Lower leg skin (tissue), 3 donors: ENCODE results near the gene EXOC6.

Experiments
- POLR2A ChIP-seq, 2 donors: fragments of 450-650 bp; IDR thresholded peaks; one replicate each; pipeline ENCODE4 v1.6.1; 2016 to 2017; ENCODE audit warnings: antibody characterized with exemption in 2 of 2, mild to moderate bottlenecking in 1 of 2, moderate library complexity in 1 of 2
- TF ChIP-seq, protein P1 (sequence below), 3 donors: fragments of 450-650 bp; IDR thresholded peaks; one replicate each; pipeline ENCODE4 v1.5.1; 2016; ENCODE audit warnings: antibody characterized with exemption in 3 of 3, mild to moderate bottlenecking in 3 of 3, moderate library complexity in 2 of 3

DNA sequence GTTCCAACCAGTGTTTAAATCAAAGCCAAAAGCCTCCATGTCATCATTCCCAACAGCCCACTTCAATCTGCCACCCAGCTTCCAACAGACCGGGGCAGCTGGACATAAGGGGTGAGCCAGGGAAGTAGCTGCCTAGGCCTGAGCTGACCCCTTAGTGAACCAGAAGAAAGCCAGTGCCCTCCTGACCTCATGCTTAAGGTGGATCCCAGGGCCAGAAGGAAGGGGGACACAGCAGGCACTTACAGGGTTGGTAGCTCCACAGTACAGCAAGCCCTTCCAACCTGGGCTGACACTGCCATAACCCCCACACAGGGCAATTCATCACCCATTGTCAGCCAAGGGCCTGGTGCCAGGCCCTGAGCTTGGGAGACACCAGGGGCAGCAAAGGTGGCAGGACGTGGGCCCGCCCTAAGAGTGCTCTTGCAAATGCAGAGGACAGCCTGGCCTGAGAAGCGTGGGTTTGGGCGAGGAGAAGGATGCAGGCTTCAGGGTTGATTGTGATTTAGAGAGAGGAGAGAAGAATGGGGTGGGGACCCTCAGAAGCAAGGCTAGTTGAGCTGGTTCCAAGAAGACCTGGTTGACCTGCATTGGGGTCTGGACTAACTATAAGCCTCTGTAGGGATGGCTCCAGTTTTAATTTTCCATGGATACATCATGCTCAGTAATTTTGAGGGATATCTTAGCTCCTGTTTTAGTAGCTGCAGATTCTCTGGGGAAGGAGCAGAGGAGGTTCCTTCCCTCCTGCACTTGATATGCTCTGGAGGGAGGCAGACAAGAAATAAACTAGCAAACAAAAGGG is 222.3 kb downstream of the EXOC6 start:
- TF ChIP-seq POLR2A (IDR thresholded peaks at IDR 0.05), result no peak
- TF ChIP-seq, protein P1, sequence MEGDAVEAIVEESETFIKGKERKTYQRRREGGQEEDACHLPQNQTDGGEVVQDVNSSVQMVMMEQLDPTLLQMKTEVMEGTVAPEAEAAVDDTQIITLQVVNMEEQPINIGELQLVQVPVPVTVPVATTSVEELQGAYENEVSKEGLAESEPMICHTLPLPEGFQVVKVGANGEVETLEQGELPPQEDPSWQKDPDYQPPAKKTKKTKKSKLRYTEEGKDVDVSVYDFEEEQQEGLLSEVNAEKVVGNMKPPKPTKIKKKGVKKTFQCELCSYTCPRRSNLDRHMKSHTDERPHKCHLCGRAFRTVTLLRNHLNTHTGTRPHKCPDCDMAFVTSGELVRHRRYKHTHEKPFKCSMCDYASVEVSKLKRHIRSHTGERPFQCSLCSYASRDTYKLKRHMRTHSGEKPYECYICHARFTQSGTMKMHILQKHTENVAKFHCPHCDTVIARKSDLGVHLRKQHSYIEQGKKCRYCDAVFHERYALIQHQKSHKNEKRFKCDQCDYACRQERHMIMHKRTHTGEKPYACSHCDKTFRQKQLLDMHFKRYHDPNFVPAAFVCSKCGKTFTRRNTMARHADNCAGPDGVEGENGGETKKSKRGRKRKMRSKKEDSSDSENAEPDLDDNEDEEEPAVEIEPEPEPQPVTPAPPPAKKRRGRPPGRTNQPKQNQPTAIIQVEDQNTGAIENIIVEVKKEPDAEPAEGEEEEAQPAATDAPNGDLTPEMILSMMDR (IDR thresholded peaks at IDR 0.05), result no peak
